Epithelial cell of esophagus (primary cell): ENCODE data around the gene RAB12.

ENCODE experiments used
- DNase-seq: peaks from one replicate; pipeline ENCODE4 v3.0.0; 2010; ENCODE audit warnings: low read depth
- H3K4me3 ChIP-seq: 2 replicates; pipeline ENCODE4 v1.5.1; 2011; ENCODE audit warnings: mild to moderate bottlenecking, low read length, control low read depth
- TF ChIP-seq, protein P1 (sequence below): IDR thresholded peaks from 2 replicates; pipeline ENCODE4 v1.5.1; 2011; ENCODE audit warnings: low read depth, mild to moderate bottlenecking, low read length, control low read depth, inconsistent platforms; ENCODE audit not compliant: insufficient read depth; ENCODE audit errors: missing control alignments

The RAB12 gene

GRCh38 chr18:8673256-8674209, 64.3 kb downstream of the RAB12 start:
- TF ChIP-seq, protein P1, sequence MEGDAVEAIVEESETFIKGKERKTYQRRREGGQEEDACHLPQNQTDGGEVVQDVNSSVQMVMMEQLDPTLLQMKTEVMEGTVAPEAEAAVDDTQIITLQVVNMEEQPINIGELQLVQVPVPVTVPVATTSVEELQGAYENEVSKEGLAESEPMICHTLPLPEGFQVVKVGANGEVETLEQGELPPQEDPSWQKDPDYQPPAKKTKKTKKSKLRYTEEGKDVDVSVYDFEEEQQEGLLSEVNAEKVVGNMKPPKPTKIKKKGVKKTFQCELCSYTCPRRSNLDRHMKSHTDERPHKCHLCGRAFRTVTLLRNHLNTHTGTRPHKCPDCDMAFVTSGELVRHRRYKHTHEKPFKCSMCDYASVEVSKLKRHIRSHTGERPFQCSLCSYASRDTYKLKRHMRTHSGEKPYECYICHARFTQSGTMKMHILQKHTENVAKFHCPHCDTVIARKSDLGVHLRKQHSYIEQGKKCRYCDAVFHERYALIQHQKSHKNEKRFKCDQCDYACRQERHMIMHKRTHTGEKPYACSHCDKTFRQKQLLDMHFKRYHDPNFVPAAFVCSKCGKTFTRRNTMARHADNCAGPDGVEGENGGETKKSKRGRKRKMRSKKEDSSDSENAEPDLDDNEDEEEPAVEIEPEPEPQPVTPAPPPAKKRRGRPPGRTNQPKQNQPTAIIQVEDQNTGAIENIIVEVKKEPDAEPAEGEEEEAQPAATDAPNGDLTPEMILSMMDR: no peak
- no peak overlapping the region for H3K4me3 ChIP-seq
- DNase-seq: peak; percentile 74

DNA sequence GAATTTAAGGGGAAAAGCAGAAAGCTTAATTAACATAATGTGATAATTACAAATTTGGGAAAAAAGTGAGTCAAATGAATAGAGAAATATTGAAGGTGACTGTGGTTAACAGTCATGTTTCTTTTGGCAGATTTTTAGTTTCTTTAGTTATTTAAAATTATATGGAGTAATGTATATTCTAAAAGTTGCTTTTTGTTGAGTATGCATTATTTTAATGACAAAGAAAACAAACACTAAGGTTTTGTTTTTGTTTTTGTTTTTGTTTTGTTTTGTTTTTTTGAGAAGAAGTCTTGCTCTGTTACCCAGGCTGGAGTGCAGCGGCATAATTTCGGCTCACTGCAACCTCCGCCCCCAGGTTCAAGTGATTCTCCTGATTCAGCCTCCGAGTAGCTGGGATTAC, 65.8 kb downstream of the RAB12 start:
- TF ChIP-seq, protein P1: no peak
- no peak for DNase-seq
- H3K4me3 ChIP-seq: no peak overlapping the region

DNA sequence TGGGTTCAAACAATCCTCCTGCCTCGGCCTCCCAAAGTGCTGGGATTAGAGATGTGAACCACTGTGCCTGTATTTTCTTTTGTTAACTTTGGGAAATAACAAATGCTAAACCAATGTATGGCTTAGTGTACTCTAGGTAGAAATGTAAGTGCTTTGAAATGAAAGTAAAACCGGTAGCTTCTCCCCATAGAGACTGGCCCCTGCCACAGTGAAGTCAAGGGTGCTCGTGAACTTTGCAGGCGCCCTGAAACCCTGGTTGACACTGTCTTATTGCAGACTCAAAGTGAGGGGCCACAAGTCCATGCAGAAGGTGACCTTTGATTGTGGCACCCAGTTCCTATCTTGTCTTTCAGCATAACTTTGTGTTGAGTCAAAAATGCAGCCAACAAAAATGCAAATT, 72.0 kb downstream of the RAB12 start:
- H3K4me3 ChIP-seq: no peak overlapping the region
- TF ChIP-seq, protein P1: no peak
- no peak for DNase-seq

- DNase-seq: no peak
- TF ChIP-seq, protein P1: no peak
- H3K4me3 ChIP-seq: no peak overlapping the region
Measured at GRCh38 chr18:8684577-8684976, 75.3 kb downstream of the RAB12 start.

GRCh38 chr18:8685141-8685913, 76.1 kb downstream of the RAB12 start:
- TF ChIP-seq, protein P1: no peak

DNA sequence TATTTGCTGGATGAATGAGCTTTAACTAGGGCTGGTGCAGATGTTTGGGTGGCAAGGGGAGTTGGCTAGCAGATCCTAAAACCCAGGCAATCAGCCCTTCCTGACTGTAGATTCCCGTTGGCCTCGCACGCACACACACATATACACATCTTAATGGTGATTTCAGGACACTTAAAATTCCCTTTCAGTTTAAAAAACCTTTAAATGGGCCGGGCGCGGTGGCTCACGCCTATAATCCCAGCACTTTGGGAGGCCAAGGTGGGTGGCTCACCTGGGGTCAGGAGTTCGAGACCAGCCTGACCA, 76.6 kb downstream of the RAB12 start:
- DNase-seq: no peak
- no peak overlapping the region for H3K4me3 ChIP-seq
- TF ChIP-seq, protein P1: no peak

More at GRCh38 chr18:8685141-8685913, 76.1 kb downstream of the RAB12 start:
- H3K4me3 ChIP-seq: no peak overlapping the region
- DNase-seq: peak; percentile 89
